CD14-positive monocyte (primary cell): ENCODE results near the gene MAN1C1. TPM values are rescaled to one million over a fixed set of nuclear protein-coding genes. Genes with fewer than 3 reads are reported as not detected.

Source experiments
- DNase-seq, 3 donors: peaks; one replicate each; pipeline ENCODE4 v3.0.0-alpha.2; 2011 to 2022
- H2AFZ ChIP-seq: 2 replicates; pipeline ENCODE4 v1.6.0; 2012; ENCODE audit warnings: mild to moderate bottlenecking, low read depth, low read length, inconsistent platforms; ENCODE audit not compliant: insufficient read depth, poor library complexity, severe bottlenecking
- H3K27ac ChIP-seq, 2 donors: 1 replicate in 1 of 2; 2 replicates in 1 of 2; pipeline ENCODE4 v1.5.1; 2012 to 2013; ENCODE audit warnings: low read length in 2 of 2, control low read depth in 1 of 2, inconsistent platforms in 1 of 2, low read depth in 1 of 2, mild to moderate bottlenecking in 1 of 2
- H3K27me3 ChIP-seq, 2 donors: one replicate each; pipeline versions ENCODE4 v1.6.0 to v1.6.1; 2011 to 2013; ENCODE audit warnings: low read length in 2 of 2; ENCODE audit not compliant: control insufficient read depth in 2 of 2, insufficient read depth in 2 of 2
- H3K36me3 ChIP-seq, 2 donors: replicated peaks in 1 of 2; 1 replicate in 1 of 2; 2 replicates in 1 of 2; pipeline versions ENCODE4 v1.5.1 to v1.6.1; 2012 to 2013; ENCODE audit warnings: low read length in 2 of 2, control low read depth in 1 of 2, inconsistent platforms in 1 of 2, mild to moderate bottlenecking in 1 of 2; ENCODE audit not compliant: insufficient read depth in 2 of 2, control insufficient read depth in 1 of 2
- H3K4me1 ChIP-seq, 2 donors: 1 replicate in 1 of 2; 2 replicates in 1 of 2; pipeline versions ENCODE4 v1.5.1 to v1.6.1; 2012 to 2013; ENCODE audit warnings: low read length in 2 of 2, control low read depth in 1 of 2, inconsistent platforms in 1 of 2, mild to moderate bottlenecking in 1 of 2, moderate library complexity in 1 of 2; ENCODE audit not compliant: insufficient read depth in 2 of 2, control insufficient read depth in 1 of 2
- H3K4me2 ChIP-seq: replicated peaks from 2 replicates; pipeline ENCODE3; 2012; ENCODE audit warnings: low read length, moderate library complexity, mild to moderate bottlenecking; ENCODE audit not compliant: poor library complexity, severe bottlenecking; ENCODE audit errors: extremely low read depth
- H3K4me3 ChIP-seq, 3 experiments: fragments of 200-600 bp in 1 of 3; sonication (generic) in 1 of 3; replicated peaks in 1 of 3; 1 replicate in 2 of 3; 2 replicates in 1 of 3; pipeline ENCODE4 v1.5.1; 2011 to 2013; ENCODE audit warnings: low read length in 3 of 3, mild to moderate bottlenecking in 3 of 3, control low read depth in 2 of 3, low read depth in 2 of 3, inconsistent platforms in 1 of 3, moderate library complexity in 1 of 3
- H3K79me2 ChIP-seq: 2 replicates; pipeline ENCODE4 v1.6.0; 2012; ENCODE audit warnings: mild to moderate bottlenecking, control low read depth, inconsistent platforms, low read length, moderate library complexity; ENCODE audit not compliant: insufficient read depth
- H3K9ac ChIP-seq: 2 replicates; pipeline ENCODE4 v1.6.0; 2017; ENCODE audit warnings: low read length, mild to moderate bottlenecking; ENCODE audit not compliant: insufficient read depth, poor library complexity, severe bottlenecking
- H3K9me3 ChIP-seq, 2 donors: replicated peaks in 1 of 2; 1 replicate in 1 of 2; 2 replicates in 1 of 2; pipeline versions ENCODE4 v1.5.1 to v1.6.1; 2012 to 2013; ENCODE audit warnings: low read length in 2 of 2, control low read depth in 1 of 2; ENCODE audit not compliant: control insufficient read depth in 1 of 2, insufficient read depth in 1 of 2
- H4K20me1 ChIP-seq: 2 replicates; pipeline ENCODE4 v1.6.0; 2012; ENCODE audit warnings: mild to moderate bottlenecking, low read length, control low read depth, moderate library complexity; ENCODE audit not compliant: insufficient read depth
- H3K27ac Mint-ChIP-seq, 7 donors: one replicate each; pipeline ENCODE4 v1.8.0; 2020; ENCODE audit warnings: mild to moderate bottlenecking in 7 of 7, mixed read lengths in 7 of 7, moderate library complexity in 6 of 7, inconsistent platforms in 2 of 7
- H3K27me3 Mint-ChIP-seq, 3 donors: one replicate each; pipeline ENCODE4 v1.8.0; 2021 to 2022; ENCODE audit warnings: low read depth in 3 of 3, mild to moderate bottlenecking in 3 of 3, mixed read lengths in 3 of 3, moderate library complexity in 3 of 3, inconsistent platforms in 1 of 3
- H3K36me3 Mint-ChIP-seq, 2 donors: one replicate each; pipeline ENCODE4 v1.8.0; 2020; ENCODE audit warnings: mixed read lengths in 2 of 2, inconsistent platforms in 1 of 2, mild to moderate bottlenecking in 1 of 2
- H3K4me1 Mint-ChIP-seq: one replicate; pipeline ENCODE4 v1.8.0; 2020; ENCODE audit warnings: mild to moderate bottlenecking, mixed read lengths
- H3K4me3 Mint-ChIP-seq, 2 donors: one replicate each; pipeline ENCODE4 v1.8.0; 2020; ENCODE audit warnings: mild to moderate bottlenecking in 2 of 2, mixed read lengths in 2 of 2, moderate library complexity in 1 of 2
- H3K9me3 Mint-ChIP-seq, 7 donors: one replicate each; pipeline ENCODE4 v1.8.0; 2020 to 2022; ENCODE audit warnings: mixed read lengths in 7 of 7, mild to moderate bottlenecking in 6 of 7, moderate library complexity in 6 of 7, inconsistent platforms in 2 of 7
- CTCF ChIP-seq: fragments of 200-600 bp; IDR thresholded peaks from one replicate; pipeline ENCODE4 v1.8.0; 2022; ENCODE audit warnings: antibody characterized with exemption, mild to moderate bottlenecking
- WGBS: methylation state at CpG from one replicate; pipeline ENCODE4 v1.1.5; 2013; ENCODE audit warnings: missing lambda C conversion rate; ENCODE audit not compliant: insufficient coverage; 5-methylcytosine and 5-hydroxymethylcytosine counted together
- intact Hi-C, 2 donors: fragments of 100-400 bp; cut with micrococcal nuclease; formaldehyde crosslinking; loops; one replicate each; pipeline versions ENCODE4 v1.15.0 to v1.15.1; 2023
- polyA plus RNA-seq, 3 donors: library from polyadenylated mRNA; depleted of rRNA in 1 of 3; unstranded in 2 of 3; stranded (reverse) in 1 of 3; fragments of 300-500 nt in 2 of 3; fragments of >200 nt in 1 of 3; fragmentation: Illumina TruSeq in 2 of 3; gene quantifications; 1 replicate in 2 of 3; 2 replicates in 1 of 3; pipeline ENCODE4 v1.2.3, GENCODE V29; 2012 to 2021

MAN1C1 gene
- polyA plus RNA-seq, 3 donors, result 1.2 to 7.2 (median 1.7) TPM

GRCh38 chr1:25757846-25758185 lies 141.2 kb downstream of the MAN1C1 start:
- Mint-ChIP-seq H3K4me1 (peaks cover 20% of the 10 kb centered on the region), H3K27me3 (peaks cover 0 to 2% (median 0%) of the 10 kb centered on the region in 3 donors), H3K36me3 (peaks cover 20 to 38% of the 10 kb centered on the region in 2 donors), H3K9me3 (no peaks in the 10 kb centered on the region), H3K27ac (no peak overlapping the region), H3K4me3 (no peak overlapping the region)
- Histone ChIP-seq H3K4me3 (no peak overlapping the region), H4K20me1 (no peaks in the 10 kb centered on the region), H2AFZ (no peak overlapping the region), H3K36me3 (peaks cover 3 to 48% of the 10 kb centered on the region in 2 donors), H3K4me1 (peaks cover 0 to 5% of the 10 kb centered on the region in 2 donors), H3K9ac (no peak overlapping the region), H3K79me2 (no peaks in the 10 kb centered on the region), H3K9me3 (no peaks in the 10 kb centered on the region), H3K27me3 (no peaks in the 10 kb centered on the region), H3K27ac (no peak overlapping the region), H3K4me2 (no peak overlapping the region)
- 97% methylated on average over 3 of the region's 5 CpGs for WGBS
- intact Hi-C loops, result no loop called here
- DNase-seq, result no peak
- no peak for TF ChIP-seq CTCF

- Histone ChIP-seq H3K4me2 (no peak overlapping the region), H3K4me3 (no peak overlapping the region), H3K9me3 (no peaks in the 10 kb centered on the region), H3K9ac (no peak overlapping the region), H2AFZ (no peak overlapping the region), H3K36me3 (peaks cover 3 to 44% of the 10 kb centered on the region in 2 donors), H3K27me3 (no peaks in the 10 kb centered on the region), H4K20me1 (no peaks in the 10 kb centered on the region), H3K79me2 (no peaks in the 10 kb centered on the region), H3K4me1 (peaks cover 0 to 5% of the 10 kb centered on the region in 2 donors), H3K27ac (no peak overlapping the region)
- Mint-ChIP-seq H3K4me1 (peaks cover 20% of the 10 kb centered on the region), H3K9me3 (no peaks in the 10 kb centered on the region), H3K36me3 (peaks cover 21 to 33% of the 10 kb centered on the region in 2 donors), H3K27ac (no peak overlapping the region), H3K4me3 (no peak overlapping the region), H3K27me3 (peaks cover 0 to 2% (median 0%) of the 10 kb centered on the region in 3 donors)
- 95% methylated on average over 6 of the region's 15 CpGs for WGBS
- intact Hi-C loops, result no loop called here
- TF ChIP-seq CTCF, result no peak
- DNase-seq, result no peak
These were observed 142.0 kb downstream of the MAN1C1 start for GRCh38 chr1:25758466-25759070.
